Measurements from ENCODE around the gene LSR. TPM values are rescaled to one million over a fixed set of nuclear protein-coding genes. Genes with fewer than 3 reads are reported as not detected.

Gene LSR
- total RNA-seq, 1 experiment from 2014 or later = 152 TPM

DNA sequence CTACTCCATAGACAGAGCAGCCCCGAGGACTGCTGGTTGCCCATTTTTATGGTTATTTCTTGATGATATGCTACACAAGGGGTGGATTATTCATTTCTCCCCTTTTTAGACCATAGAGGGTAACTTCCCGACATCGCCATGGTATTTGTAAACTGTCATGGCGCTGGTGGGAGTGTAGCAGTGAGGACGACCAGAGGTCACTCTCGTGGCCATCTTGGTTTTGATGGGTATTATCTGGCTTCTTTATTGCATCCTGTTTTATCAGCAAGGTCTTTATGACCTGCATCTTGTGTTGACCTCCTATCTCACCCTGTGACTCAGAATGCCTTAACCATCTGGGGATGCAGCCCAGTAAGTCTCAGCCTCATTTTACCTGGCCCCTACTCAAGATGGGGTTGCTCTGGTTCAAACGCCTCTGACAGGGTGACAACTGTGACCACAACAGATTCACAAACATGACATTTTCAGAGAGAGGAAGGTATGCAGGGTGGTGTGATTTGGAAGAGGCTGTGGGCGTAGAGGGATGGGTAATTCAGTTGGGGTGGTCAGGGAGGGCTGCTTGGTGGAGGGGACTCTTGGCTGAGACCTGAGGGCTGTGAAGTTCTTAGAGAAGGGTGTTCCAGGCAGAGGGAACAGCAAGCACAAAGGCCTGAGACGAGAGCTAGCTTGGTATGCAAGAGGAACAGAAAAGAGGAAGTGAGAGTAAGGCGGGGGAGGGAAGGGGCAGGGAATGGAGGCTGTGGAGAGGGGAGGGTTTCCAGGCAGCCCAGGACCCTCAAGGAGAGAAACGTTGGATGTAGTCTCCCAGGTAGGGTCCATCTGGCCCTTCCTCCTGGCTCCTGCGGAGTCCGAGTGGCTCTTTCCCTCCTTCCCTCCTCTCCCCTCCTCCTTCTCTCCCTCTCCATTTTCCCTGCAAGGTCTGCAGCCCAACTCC, 43.7 kb upstream of the LSR start:
- no peaks in the 10 kb centered on the region for H3K79me2 ChIP-seq (ENCODE audit: insufficient read depth, low read length)
- peak overlapping the region; percentile 28 for H3K27ac ChIP-seq (ENCODE audit: insufficient read length, low read depth, low read length)
- TF ChIP-seq CTCF (conservative IDR thresholded peaks at IDR 0.05) = no peak
- H4K8ac ChIP-seq (replicated peaks; ENCODE audit: insufficient read length, low read depth, low read length) = no peak overlapping the region
- H3K56ac ChIP-seq (ENCODE audit: insufficient read length, low read depth, low read length) = no peak overlapping the region
- Mint-ChIP-seq H3K4me1 (peaks cover 49 to 56% of the 10 kb centered on the region in 2 experiments), H3K9me3 (no peaks in the 10 kb centered on the region; a peak in 3 of 5 replicates), H3K27ac (peak overlapping the region; percentile 37 to 90 (median 63)), H3K4me3 (no peak overlapping the region; a peak in 1 of 5 replicates), H3K36me3 (ENCODE audit: insufficient read depth in 1 of 3, low read depth in 3 of 3) (no peaks in the 10 kb centered on the region; a peak in 1 of 7 replicates), H3K27me3 (ENCODE audit: low read depth) (no peaks in the 10 kb centered on the region; the same call in 1 of the 2 replicates)
- peak overlapping the region; percentile 73 for H2AK5ac ChIP-seq (ENCODE audit: insufficient read length, low read length)
- peak overlapping the region; percentile 66 for H3K18ac ChIP-seq (ENCODE audit: insufficient read length, low read depth, low read length)
- no peaks in the 10 kb centered on the region for H3K27me3 ChIP-seq (ENCODE audit: insufficient read depth, low read length)
- no peaks in the 10 kb centered on the region for H3K79me1 ChIP-seq (ENCODE audit: insufficient read depth, low read depth, low read length, poor library complexity, severe bottlenecking)
- no peak overlapping the region for H2BK5ac ChIP-seq (ENCODE audit: insufficient read length, low read length)
- no peaks in the 10 kb centered on the region for H4K20me1 ChIP-seq (ENCODE audit: control insufficient read depth, insufficient read depth, insufficient read length)
- H2BK20ac ChIP-seq (ENCODE audit: low read depth, low read length, poor library complexity, severe bottlenecking) = no peak overlapping the region
- no peak overlapping the region for H3K9ac ChIP-seq (ENCODE audit: extremely low read depth, insufficient read length, low read length)
- H2BK12ac ChIP-seq (ENCODE audit: insufficient read length, low read depth, low read length) = peak overlapping the region; percentile 55
- no peaks in the 10 kb centered on the region for H3K9me3 ChIP-seq (ENCODE audit: control insufficient read depth, low read depth, low read length)
- no peak overlapping the region for H2BK15ac ChIP-seq (ENCODE audit: low read depth, low read length)
- H4K91ac ChIP-seq (ENCODE audit: insufficient read length, low read depth, low read length) = no peak overlapping the region
- no peak overlapping the region for H2AFZ ChIP-seq (ENCODE audit: low read length)
- H3K23me2 ChIP-seq (ENCODE audit: insufficient read length, low read depth, low read length, poor library complexity, severe bottlenecking) = no peaks in the 10 kb centered on the region
- H3T11ph ChIP-seq (ENCODE audit: low read length) = no peak overlapping the region
- H3K4me2 ChIP-seq (ENCODE audit: insufficient read depth, insufficient read length, low read length) = no peak overlapping the region
- H3K4me1 ChIP-seq (ENCODE audit: insufficient read depth, low read length) = peaks cover 12% of the 10 kb centered on the region
- peak; percentile 57 for DNase-seq
- H3K23ac ChIP-seq (ENCODE audit: insufficient read length, low read depth, low read length) = no peak overlapping the region
- no peak overlapping the region for H2BK120ac ChIP-seq (ENCODE audit: low read depth, low read length, poor library complexity, severe bottlenecking)
- no peak overlapping the region for H4K5ac ChIP-seq (ENCODE audit: insufficient read length, low read depth, low read length)
- WGBS (ENCODE audit: extremely low coverage, insufficient read length, low lambda C conversion rate) = no CpG with 5 or more reads among the region's 13 CpGs
- H3K14ac ChIP-seq (ENCODE audit: insufficient read depth, low read length) = peak overlapping the region; percentile 62; the same call in 1 of the 2 replicates
- H3K4ac ChIP-seq (ENCODE audit: low read depth, low read length) = no peak overlapping the region
